NCI-H2196 (cell line): Measurements from ENCODE around the gene MLLT11.

Source experiments
- DNase-seq: peaks from one replicate; lab custom pipeline; 2025; ENCODE audit not compliant: unreplicated experiment; lab: John Stamatoyannopoulos, UW

Gene MLLT11

GRCh38 chr1:151060007-151060656, at the start of gene MLLT11:
MLLT11 (plus strand) TSS chr1:151060397; CDS start chr1:151067225, 6,828 bp downstream.
- peak; percentile 25 for DNase-seq

GRCh38 chr1:151011154-151011850, 48.9 kb upstream of the MLLT11 start:
- no peak for DNase-seq

- DNase-seq = no peak
These were observed 47.3 kb upstream of the MLLT11 start for GRCh38 chr1:151012684-151013471.

- peak; percentile 15 for DNase-seq
These were observed 46.7 kb upstream of the MLLT11 start for GRCh38 chr1:151013518-151013917.

- peak; percentile 54 for DNase-seq
These were observed 35.6 kb upstream of the MLLT11 start for GRCh38 chr1:151024540-151025146.

- no peak for DNase-seq
These were observed 33.7 kb upstream of the MLLT11 start for GRCh38 chr1:151026460-151026859.

GRCh38 chr1:151032164-151032563, 28.0 kb upstream of the MLLT11 start:
- no peak for DNase-seq

GRCh38 chr1:151035167-151035566, 25.0 kb upstream of the MLLT11 start:
- DNase-seq = no peak

- no peak for DNase-seq
These were observed 23.8 kb upstream of the MLLT11 start, which contains the start of gene BNIPL for GRCh38 chr1:151036356-151036755. BNIPL (plus strand) TSS chr1:151036586; CDS start chr1:151036726, 140 bp downstream.

GRCh38 chr1:151037032-151037431, 23.2 kb upstream of the MLLT11 start:
- no peak for DNase-seq

GRCh38 chr1:151039521-151039920, 20.7 kb upstream of the MLLT11 start:
- no peak for DNase-seq

- DNase-seq = no peak
These were observed 17.0 kb upstream of the MLLT11 start for GRCh38 chr1:151043163-151043562.

- DNase-seq = peak; percentile 67
These were observed 12.6 kb upstream of the MLLT11 start, which contains the start of gene C1orf56 for GRCh38 chr1:151047591-151047924. C1orf56 (plus strand) TSS chr1:151047751; CDS start chr1:151047848, 97 bp downstream.

GRCh38 chr1:151047925-151048644, 12.1 kb upstream of the MLLT11 start:
- peak; percentile 52 for DNase-seq

GRCh38 chr1:151048645-151049032, 11.6 kb upstream of the MLLT11 start:
- DNase-seq = no peak

- DNase-seq = no peak
These were observed 10.7 kb upstream of the MLLT11 start for GRCh38 chr1:151049458-151049857.

GRCh38 chr1:151050051-151050688, 10.0 kb upstream of the MLLT11 start:
- no peak for DNase-seq

- no peak for DNase-seq
These were observed 8.7 kb upstream of the MLLT11 start for GRCh38 chr1:151051356-151052009.

- no peak for DNase-seq
These were observed 5.1 kb upstream of the MLLT11 start for GRCh38 chr1:151054971-151055547.
